ENCODE measurements around the gene OPA1.

Gene OPA1

GRCh38 chr3:193730511-193730910 is 137.5 kb downstream of the OPA1 start:
- TF ChIP-seq YY1 (IDR thresholded peaks at IDR 0.05; ENCODE audit: insufficient read depth, insufficient read length) (no peak), ZNF274 (IDR thresholded peaks at IDR 0.05; ENCODE audit: low read depth, low read length) (no peak), SUZ12 (IDR thresholded peaks at IDR 0.05; ENCODE audit: extremely low read depth, insufficient read depth, insufficient read length) (no peak)
- Histone ChIP-seq H3K4me1 (ENCODE audit: insufficient read depth, insufficient read length) (peaks cover 13% of the 10 kb centered on the region), H3K36me3 (ENCODE audit: insufficient read depth, insufficient read length, low read length) (no peaks in the 10 kb centered on the region), H3K27me3 (ENCODE audit: insufficient read depth, insufficient read length) (no peaks in the 10 kb centered on the region), H3K4me3 (ENCODE audit: insufficient read length, low read depth) (no peak overlapping the region), H3K9me3 (ENCODE audit: insufficient read depth, low read length) (no peaks in the 10 kb centered on the region), H3K9ac (ENCODE audit: insufficient read length, low read depth) (no peak overlapping the region)
- DNase-seq (ENCODE audit: low read depth, low spot score), result no peak

DNA sequence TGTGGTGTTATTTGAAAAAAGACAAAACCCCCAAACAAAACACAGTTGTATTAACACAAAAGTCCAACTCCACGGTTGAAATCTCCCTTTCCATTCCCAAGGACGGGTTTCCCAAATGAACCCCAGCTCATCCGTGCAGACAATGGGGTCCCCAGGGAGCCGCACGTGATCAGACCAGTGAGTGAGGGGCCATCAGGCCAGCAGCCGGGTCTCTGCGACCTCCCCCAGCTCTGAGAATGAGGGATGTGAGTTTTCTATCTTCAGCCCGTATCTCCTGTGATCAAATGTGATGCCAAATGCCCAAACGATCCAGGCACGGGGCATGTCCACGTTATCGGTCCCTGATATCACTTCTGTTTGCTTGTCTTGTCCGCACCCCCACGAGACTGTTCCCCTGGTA is 138.0 kb downstream of the OPA1 start:
- H3K27me3 ChIP-seq (ENCODE audit: insufficient read depth, insufficient read length), result no peaks in the 10 kb centered on the region
- no peak overlapping the region for H3K4me3 ChIP-seq (ENCODE audit: insufficient read length, low read depth)
- TF ChIP-seq SUZ12 (IDR thresholded peaks at IDR 0.05; ENCODE audit: extremely low read depth, insufficient read depth, insufficient read length), result no peak
- no peak for TF ChIP-seq ZNF274 (IDR thresholded peaks at IDR 0.05; ENCODE audit: low read depth, low read length)
- TF ChIP-seq YY1 (IDR thresholded peaks at IDR 0.05; ENCODE audit: insufficient read depth, insufficient read length), result no peak
- H3K36me3 ChIP-seq (ENCODE audit: insufficient read depth, insufficient read length, low read length), result no peaks in the 10 kb centered on the region
- H3K9me3 ChIP-seq (ENCODE audit: insufficient read depth, low read length), result no peaks in the 10 kb centered on the region
- DNase-seq (ENCODE audit: low read depth, low spot score), result no peak
- peaks cover 13% of the 10 kb centered on the region for H3K4me1 ChIP-seq (ENCODE audit: insufficient read depth, insufficient read length)
- H3K9ac ChIP-seq (ENCODE audit: insufficient read length, low read depth), result no peak overlapping the region

- Histone ChIP-seq H3K9ac (ENCODE audit: insufficient read length, low read depth) (no peak overlapping the region), H3K4me3 (ENCODE audit: insufficient read length, low read depth) (no peak overlapping the region), H3K36me3 (ENCODE audit: insufficient read depth, insufficient read length, low read length) (no peaks in the 10 kb centered on the region), H3K27me3 (ENCODE audit: insufficient read depth, insufficient read length) (no peaks in the 10 kb centered on the region), H3K9me3 (ENCODE audit: insufficient read depth, low read length) (no peaks in the 10 kb centered on the region), H3K4me1 (ENCODE audit: insufficient read depth, insufficient read length) (peaks cover 13% of the 10 kb centered on the region)
- no peak for DNase-seq (ENCODE audit: low read depth, low spot score)
- TF ChIP-seq ZNF274 (IDR thresholded peaks at IDR 0.05; ENCODE audit: low read depth, low read length) (no peak), SUZ12 (IDR thresholded peaks at IDR 0.05; ENCODE audit: extremely low read depth, insufficient read depth, insufficient read length) (no peak), YY1 (IDR thresholded peaks at IDR 0.05; ENCODE audit: insufficient read depth, insufficient read length) (no peak)
Observed at GRCh38 chr3:193731656-193732055, 138.6 kb downstream of the OPA1 start.

- Histone ChIP-seq H3K4me3 (ENCODE audit: insufficient read length, low read depth) (no peak overlapping the region), H3K9ac (ENCODE audit: insufficient read length, low read depth) (no peak overlapping the region), H3K36me3 (ENCODE audit: insufficient read depth, insufficient read length, low read length) (no peaks in the 10 kb centered on the region), H3K27me3 (ENCODE audit: insufficient read depth, insufficient read length) (no peaks in the 10 kb centered on the region), H3K4me1 (ENCODE audit: insufficient read depth, insufficient read length) (peaks cover 13% of the 10 kb centered on the region), H3K9me3 (ENCODE audit: insufficient read depth, low read length) (no peaks in the 10 kb centered on the region)
- no peak for DNase-seq (ENCODE audit: low read depth, low spot score)
- TF ChIP-seq YY1 (IDR thresholded peaks at IDR 0.05; ENCODE audit: insufficient read depth, insufficient read length) (no peak), SUZ12 (IDR thresholded peaks at IDR 0.05; ENCODE audit: extremely low read depth, insufficient read depth, insufficient read length) (no peak), ZNF274 (IDR thresholded peaks at IDR 0.05; ENCODE audit: low read depth, low read length) (no peak)
Observed at GRCh38 chr3:193732391-193732790, 139.4 kb downstream of the OPA1 start.

DNA sequence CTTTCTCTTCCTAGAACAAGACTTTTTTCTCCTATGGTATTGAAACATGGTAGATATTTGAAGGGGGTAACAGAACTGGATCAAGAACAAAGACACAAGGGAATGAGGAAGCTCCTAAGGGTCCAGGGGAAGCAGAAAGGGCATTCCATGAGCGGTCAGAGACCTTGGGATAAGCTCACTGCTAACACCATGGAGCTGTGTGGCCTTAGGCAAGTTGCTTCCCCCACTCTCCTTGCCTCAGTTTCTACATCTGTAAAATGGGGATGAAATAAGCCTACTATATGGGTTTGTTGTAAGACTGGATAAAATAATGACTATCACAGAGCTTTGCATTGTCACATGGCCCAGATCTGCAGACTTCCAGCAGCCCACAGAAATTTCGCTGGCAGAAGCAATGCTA is 139.8 kb downstream of the OPA1 start:
- H3K9me3 ChIP-seq (ENCODE audit: insufficient read depth, low read length), result no peaks in the 10 kb centered on the region
- H3K4me1 ChIP-seq (ENCODE audit: insufficient read depth, insufficient read length), result peaks cover 13% of the 10 kb centered on the region
- H3K36me3 ChIP-seq (ENCODE audit: insufficient read depth, insufficient read length, low read length), result no peaks in the 10 kb centered on the region
- TF ChIP-seq ZNF274 (IDR thresholded peaks at IDR 0.05; ENCODE audit: low read depth, low read length), result no peak
- no peak for TF ChIP-seq YY1 (IDR thresholded peaks at IDR 0.05; ENCODE audit: insufficient read depth, insufficient read length)
- no peak for TF ChIP-seq SUZ12 (IDR thresholded peaks at IDR 0.05; ENCODE audit: extremely low read depth, insufficient read depth, insufficient read length)
- H3K4me3 ChIP-seq (ENCODE audit: insufficient read length, low read depth), result no peak overlapping the region
- no peaks in the 10 kb centered on the region for H3K27me3 ChIP-seq (ENCODE audit: insufficient read depth, insufficient read length)
- DNase-seq (ENCODE audit: low read depth, low spot score), result no peak
- no peak overlapping the region for H3K9ac ChIP-seq (ENCODE audit: insufficient read length, low read depth)

- no peak for TF ChIP-seq SUZ12 (IDR thresholded peaks at IDR 0.05; ENCODE audit: extremely low read depth, insufficient read depth, insufficient read length)
- peaks cover 13% of the 10 kb centered on the region for H3K4me1 ChIP-seq (ENCODE audit: insufficient read depth, insufficient read length)
- H3K9ac ChIP-seq (ENCODE audit: insufficient read length, low read depth), result no peak overlapping the region
- no peaks in the 10 kb centered on the region for H3K27me3 ChIP-seq (ENCODE audit: insufficient read depth, insufficient read length)
- no peak overlapping the region for H3K4me3 ChIP-seq (ENCODE audit: insufficient read length, low read depth)
- H3K36me3 ChIP-seq (ENCODE audit: insufficient read depth, insufficient read length, low read length), result no peaks in the 10 kb centered on the region
- no peaks in the 10 kb centered on the region for H3K9me3 ChIP-seq (ENCODE audit: insufficient read depth, low read length)
- DNase-seq (ENCODE audit: low read depth, low spot score), result no peak
Observed at GRCh38 chr3:193734737-193735366, 141.8 kb downstream of the OPA1 start.

GRCh38 chr3:193735850-193736249 is 142.8 kb downstream of the OPA1 start:
- Histone ChIP-seq H3K27me3 (ENCODE audit: insufficient read depth, insufficient read length) (no peaks in the 10 kb centered on the region), H3K4me3 (ENCODE audit: insufficient read length, low read depth) (no peak overlapping the region), H3K4me1 (ENCODE audit: insufficient read depth, insufficient read length) (peaks cover 11% of the 10 kb centered on the region), H3K36me3 (ENCODE audit: insufficient read depth, insufficient read length, low read length) (no peaks in the 10 kb centered on the region), H3K9me3 (ENCODE audit: insufficient read depth, low read length) (no peaks in the 10 kb centered on the region), H3K9ac (ENCODE audit: insufficient read length, low read depth) (no peak overlapping the region)
- no peak for TF ChIP-seq SUZ12 (IDR thresholded peaks at IDR 0.05; ENCODE audit: extremely low read depth, insufficient read depth, insufficient read length)
- no peak for TF ChIP-seq ZNF274 (IDR thresholded peaks at IDR 0.05; ENCODE audit: low read depth, low read length)
- no peak for TF ChIP-seq YY1 (IDR thresholded peaks at IDR 0.05; ENCODE audit: insufficient read depth, insufficient read length)
- DNase-seq (ENCODE audit: low read depth, low spot score), result no peak
